ENCODE measurements around the gene HAPLN2.

GRCh38 chr1:156670791-156671190 is 51.6 kb downstream of the HAPLN2 start:
- TF ChIP-seq, protein P1, sequence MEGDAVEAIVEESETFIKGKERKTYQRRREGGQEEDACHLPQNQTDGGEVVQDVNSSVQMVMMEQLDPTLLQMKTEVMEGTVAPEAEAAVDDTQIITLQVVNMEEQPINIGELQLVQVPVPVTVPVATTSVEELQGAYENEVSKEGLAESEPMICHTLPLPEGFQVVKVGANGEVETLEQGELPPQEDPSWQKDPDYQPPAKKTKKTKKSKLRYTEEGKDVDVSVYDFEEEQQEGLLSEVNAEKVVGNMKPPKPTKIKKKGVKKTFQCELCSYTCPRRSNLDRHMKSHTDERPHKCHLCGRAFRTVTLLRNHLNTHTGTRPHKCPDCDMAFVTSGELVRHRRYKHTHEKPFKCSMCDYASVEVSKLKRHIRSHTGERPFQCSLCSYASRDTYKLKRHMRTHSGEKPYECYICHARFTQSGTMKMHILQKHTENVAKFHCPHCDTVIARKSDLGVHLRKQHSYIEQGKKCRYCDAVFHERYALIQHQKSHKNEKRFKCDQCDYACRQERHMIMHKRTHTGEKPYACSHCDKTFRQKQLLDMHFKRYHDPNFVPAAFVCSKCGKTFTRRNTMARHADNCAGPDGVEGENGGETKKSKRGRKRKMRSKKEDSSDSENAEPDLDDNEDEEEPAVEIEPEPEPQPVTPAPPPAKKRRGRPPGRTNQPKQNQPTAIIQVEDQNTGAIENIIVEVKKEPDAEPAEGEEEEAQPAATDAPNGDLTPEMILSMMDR (optimal IDR thresholded peaks at IDR 0.05 in 1 of 3, IDR thresholded peaks at IDR 0.05 in 1 of 3, conservative IDR thresholded peaks at IDR 0.05 in 1 of 3; ENCODE audit: extremely low read depth in 1 of 3, insufficient read depth in 2 of 3, low read length in 3 of 3), result no peak
- TF ChIP-seq EZH2 (IDR thresholded peaks at IDR 0.05; ENCODE audit: low read length), result no peak

All from keratinocyte (primary cell).